ENCODE measurements around the gene VIM. TPM values are rescaled to one million over a fixed set of nuclear protein-coding genes. Genes with fewer than 3 reads are reported as not detected.
A peak's percentile ranks its signal among the peaks of the same experiment; 100 is the strongest.

The VIM gene
- total and polyA plus RNA-seq, 2 experiments from 2014 or later: 302 to 1,051 TPM

GRCh38 chr10:17201794-17202116 is 26.3 kb upstream of the VIM start:
- no peak for DNase-seq (ENCODE audit: low spot score)
- H3K79me2 ChIP-seq: peaks cover 7% of the 10 kb centered on the region
- peak overlapping the region; percentile 32 for H3K4me3 ChIP-seq
- peak overlapping the region; percentile 86 for H3K4me2 ChIP-seq
- peak overlapping the region; percentile 98 for H3K27ac ChIP-seq
- H3K36me3 ChIP-seq (replicated peaks; ENCODE audit: insufficient read depth, low read depth): no peaks in the 10 kb centered on the region
- no peaks in the 10 kb centered on the region for H4K20me1 ChIP-seq (ENCODE audit: insufficient read depth, poor library complexity, severe bottlenecking)
- peak overlapping the region; percentile 91 for H2AFZ ChIP-seq
- H3K9me3 ChIP-seq (ENCODE audit: low read depth): no peaks in the 10 kb centered on the region
- H3K27me3 ChIP-seq: no peaks in the 10 kb centered on the region
- no peak for TF ChIP-seq EZH2 (IDR thresholded peaks at IDR 0.05; ENCODE audit: borderline replicate concordance)
- no peak for TF ChIP-seq CTCF (IDR thresholded peaks at IDR 0.05; ENCODE audit: poor library complexity)
- TF ChIP-seq EZH2phosphoT487 (IDR thresholded peaks at IDR 0.05; ENCODE audit: low read depth, severe bottlenecking, unreplicated experiment): no peak
- H3K4me1 ChIP-seq (ENCODE audit: insufficient read depth): peaks cover 21% of the 10 kb centered on the region
- WGBS (ENCODE audit: low lambda C conversion rate, missing lambda C conversion rate): 8% methylated on average over 3 of the region's 3 CpGs
- no peaks in the 10 kb centered on the region for H3K9me2 ChIP-seq (replicated peaks; ENCODE audit: insufficient read depth)

- H3K4me2 ChIP-seq: no peak overlapping the region
- H3K27ac ChIP-seq: peak overlapping the region; percentile 98
These were observed 25.5 kb upstream of the VIM start for GRCh38 chr10:17202506-17202905.

GRCh38 chr10:17202999-17203398 is 25.0 kb upstream of the VIM start:
- WGBS (ENCODE audit: low lambda C conversion rate, missing lambda C conversion rate): 84% methylated on average over 4 of the region's 4 CpGs
- no peak overlapping the region for H2AFZ ChIP-seq

More at GRCh38 chr10:17202506-17202905, 25.5 kb upstream of the VIM start:
- Histone ChIP-seq H3K27me3 (no peaks in the 10 kb centered on the region), H3K79me2 (peaks cover 7% of the 10 kb centered on the region), H3K36me3 (replicated peaks; ENCODE audit: insufficient read depth, low read depth) (no peaks in the 10 kb centered on the region), H3K9me3 (ENCODE audit: low read depth) (no peaks in the 10 kb centered on the region), H2AFZ (peak overlapping the region; percentile 91), H3K4me3 (no peak overlapping the region), H4K20me1 (ENCODE audit: insufficient read depth, poor library complexity, severe bottlenecking) (no peaks in the 10 kb centered on the region), H3K4me1 (ENCODE audit: insufficient read depth) (peaks cover 21% of the 10 kb centered on the region), H3K9me2 (replicated peaks; ENCODE audit: insufficient read depth) (no peaks in the 10 kb centered on the region)
- no peak for DNase-seq (ENCODE audit: low spot score)
- TF ChIP-seq EZH2 (IDR thresholded peaks at IDR 0.05; ENCODE audit: borderline replicate concordance): no peak
- no peak for TF ChIP-seq EZH2phosphoT487 (IDR thresholded peaks at IDR 0.05; ENCODE audit: low read depth, severe bottlenecking, unreplicated experiment)
- TF ChIP-seq CTCF (IDR thresholded peaks at IDR 0.05; ENCODE audit: poor library complexity): no peak
- WGBS (ENCODE audit: low lambda C conversion rate, missing lambda C conversion rate): 73% methylated on average over 2 of the region's 2 CpGs

More at GRCh38 chr10:17202999-17203398, 25.0 kb upstream of the VIM start:
- H3K9me3 ChIP-seq (ENCODE audit: low read depth): no peaks in the 10 kb centered on the region
- H3K4me3 ChIP-seq: no peak overlapping the region
- DNase-seq (ENCODE audit: low spot score): no peak
- no peaks in the 10 kb centered on the region for H4K20me1 ChIP-seq (ENCODE audit: insufficient read depth, poor library complexity, severe bottlenecking)
- TF ChIP-seq CTCF (IDR thresholded peaks at IDR 0.05; ENCODE audit: poor library complexity) (no peak), EZH2 (IDR thresholded peaks at IDR 0.05; ENCODE audit: borderline replicate concordance) (no peak), EZH2phosphoT487 (IDR thresholded peaks at IDR 0.05; ENCODE audit: low read depth, severe bottlenecking, unreplicated experiment) (no peak)
- H3K27ac ChIP-seq: peak overlapping the region; percentile 98
- no peaks in the 10 kb centered on the region for H3K36me3 ChIP-seq (replicated peaks; ENCODE audit: insufficient read depth, low read depth)
- H3K9me2 ChIP-seq (replicated peaks; ENCODE audit: insufficient read depth): no peaks in the 10 kb centered on the region
- peaks cover 21% of the 10 kb centered on the region for H3K4me1 ChIP-seq (ENCODE audit: insufficient read depth)
- H3K79me2 ChIP-seq: peaks cover 7% of the 10 kb centered on the region
- H3K27me3 ChIP-seq: no peaks in the 10 kb centered on the region
- H3K4me2 ChIP-seq: no peak overlapping the region
